Endodermal cell (in vitro differentiated cells): Measurements from ENCODE around the gene ASPN. TPM values are rescaled to one million over a fixed set of nuclear protein-coding genes. Genes with fewer than 3 reads are reported as not detected.

Source experiments
- DNase-seq: peaks from one replicate; pipeline ENCODE4 v3.0.0-alpha.2; 2017
- H3K27ac ChIP-seq: 2 replicates; pipeline ENCODE4 v1.5.1; 2013; ENCODE audit warnings: mild to moderate bottlenecking, low read depth, low read length, moderate library complexity
- H3K27me3 ChIP-seq: 2 replicates; pipeline ENCODE4 v1.6.1; 2013; ENCODE audit warnings: mild to moderate bottlenecking, low read length, moderate library complexity; ENCODE audit not compliant: insufficient read depth, control insufficient read depth, poor library complexity, severe bottlenecking
- H3K36me3 ChIP-seq: 2 replicates; pipeline ENCODE4 v1.7.0; 2013; ENCODE audit warnings: mild to moderate bottlenecking, low read length, moderate library complexity; ENCODE audit not compliant: control insufficient read depth, insufficient read depth
- H3K4me1 ChIP-seq: one replicate; pipeline ENCODE4 v1.7.0; 2013; ENCODE audit warnings: low read length; ENCODE audit not compliant: control insufficient read depth, insufficient read depth
- H3K4me3 ChIP-seq: 2 replicates; pipeline ENCODE4 v1.5.1; 2013; ENCODE audit warnings: mild to moderate bottlenecking, low read length, moderate library complexity
- H3K9ac ChIP-seq: 2 replicates; pipeline ENCODE4 v1.6.1; 2013; ENCODE audit warnings: mild to moderate bottlenecking, low read length, moderate library complexity; ENCODE audit not compliant: poor library complexity, severe bottlenecking; ENCODE audit errors: extremely low read depth
- H3K9me3 ChIP-seq: 2 replicates; pipeline ENCODE4 v1.6.1; 2013; ENCODE audit warnings: mild to moderate bottlenecking, low read length, moderate library complexity; ENCODE audit not compliant: control insufficient read depth
- H3K27ac Mint-ChIP-seq: 2 replicates; pipeline ENCODE4 v1.8.0; 2020; ENCODE audit warnings: mixed read lengths
- H3K27me3 Mint-ChIP-seq: 2 replicates; pipeline ENCODE4 v1.8.0; 2021; ENCODE audit warnings: mild to moderate bottlenecking, mixed read lengths; ENCODE audit not compliant: insufficient read depth
- H3K36me3 Mint-ChIP-seq: 2 replicates; pipeline ENCODE4 v1.8.0; 2020; ENCODE audit warnings: low read depth, mixed read lengths
- H3K4me1 Mint-ChIP-seq: 2 replicates; pipeline ENCODE4 v1.8.0; 2020; ENCODE audit warnings: mixed read lengths
- H3K4me3 Mint-ChIP-seq: 2 replicates; pipeline ENCODE4 v1.8.0; 2020; ENCODE audit warnings: mild to moderate bottlenecking, moderate library complexity, mixed read lengths
- H3K9me3 Mint-ChIP-seq: 2 replicates; pipeline ENCODE4 v1.8.0; 2020; ENCODE audit warnings: mild to moderate bottlenecking, mixed read lengths
- WGBS, 2 experiments: methylation state at CpG; one replicate each; pipeline versions ENCODE4 v1.1.5 to v1.1.7; 2013; ENCODE audit warnings: missing lambda C conversion rate in 2 of 2, mixed read lengths in 1 of 2; ENCODE audit not compliant: insufficient coverage in 1 of 2, insufficient read length in 1 of 2; 5-methylcytosine and 5-hydroxymethylcytosine counted together
- microRNA-seq: library from miRNA; unstranded; fragments of <30 nt; microRNA quantifications from one replicate; pipeline ENCODE4 v1.2.0, GENCODE V29; 2020; ENCODE audit warnings: borderline microRNAs expressed
- total RNA-seq, 2 donors: library from RNA; stranded (reverse); fragmentation: NEBNext Ultra II Directional in 1 of 2; extraction: Animal tissue kit (Norgen Biotek cat#: 25700) in 1 of 2; gene quantifications; 2 replicates in 1 of 2; 3 replicates in 1 of 2; pipeline ENCODE4 v1.2.1, GENCODE V29; 2021
- TF ChIP-seq, protein P1 (sequence below): fragments of 200-600 bp; sonication (generic); conservative IDR thresholded peaks from 2 replicates; pipeline ENCODE4 v1.5.0; 2021; ENCODE audit warnings: antibody characterized with exemption, mild to moderate bottlenecking

Gene ASPN
- total RNA-seq, 2 donors from 2014 or later: not detected

GRCh38 chr9:92406477-92406876 lies 75.8 kb downstream of the ASPN start:
- H3K4me3 ChIP-seq: no peak overlapping the region
- WGBS, 2 experiments: 90 to 100% methylated on average over 1 to 3 of the region's 3 CpGs
- no peaks in the 10 kb centered on the region for H3K27me3 Mint-ChIP-seq

More at GRCh38 chr9:92406477-92406876, 75.8 kb downstream of the ASPN start:
- Histone ChIP-seq H3K36me3 (no peaks in the 10 kb centered on the region), H3K27me3 (no peaks in the 10 kb centered on the region), H3K27ac (no peak overlapping the region), H3K9me3 (no peaks in the 10 kb centered on the region), H3K4me1 (no peaks in the 10 kb centered on the region), H3K9ac (no peak overlapping the region)
- Mint-ChIP-seq H3K4me3 (no peak overlapping the region), H3K4me1 (no peaks in the 10 kb centered on the region), H3K27ac (no peak overlapping the region), H3K36me3 (no peaks in the 10 kb centered on the region), H3K9me3 (no peaks in the 10 kb centered on the region)
- TF ChIP-seq, protein P1, sequence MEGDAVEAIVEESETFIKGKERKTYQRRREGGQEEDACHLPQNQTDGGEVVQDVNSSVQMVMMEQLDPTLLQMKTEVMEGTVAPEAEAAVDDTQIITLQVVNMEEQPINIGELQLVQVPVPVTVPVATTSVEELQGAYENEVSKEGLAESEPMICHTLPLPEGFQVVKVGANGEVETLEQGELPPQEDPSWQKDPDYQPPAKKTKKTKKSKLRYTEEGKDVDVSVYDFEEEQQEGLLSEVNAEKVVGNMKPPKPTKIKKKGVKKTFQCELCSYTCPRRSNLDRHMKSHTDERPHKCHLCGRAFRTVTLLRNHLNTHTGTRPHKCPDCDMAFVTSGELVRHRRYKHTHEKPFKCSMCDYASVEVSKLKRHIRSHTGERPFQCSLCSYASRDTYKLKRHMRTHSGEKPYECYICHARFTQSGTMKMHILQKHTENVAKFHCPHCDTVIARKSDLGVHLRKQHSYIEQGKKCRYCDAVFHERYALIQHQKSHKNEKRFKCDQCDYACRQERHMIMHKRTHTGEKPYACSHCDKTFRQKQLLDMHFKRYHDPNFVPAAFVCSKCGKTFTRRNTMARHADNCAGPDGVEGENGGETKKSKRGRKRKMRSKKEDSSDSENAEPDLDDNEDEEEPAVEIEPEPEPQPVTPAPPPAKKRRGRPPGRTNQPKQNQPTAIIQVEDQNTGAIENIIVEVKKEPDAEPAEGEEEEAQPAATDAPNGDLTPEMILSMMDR: no peak
- DNase-seq: no peak

Small RNA genes within 50 kb of the gene (microRNA-seq; reads per million reads assigned to microRNA genes)
- gene MIR4670: not detected

Other genes starting within 250 kb of the ASPN start
- 100 to 1,000 TPM; 170 to 173 TPM for gene IARS1, start 188.8 kb downstream of the ASPN start, total RNA-seq
- gene NOL8, start 157.2 kb downstream of the ASPN start, total RNA-seq: 10 to 100 TPM; 30.0 to 31.7 TPM
- gene CENPP, start 156.6 kb downstream of the ASPN start, total RNA-seq: 1 to 10 TPM; 8.2 to 9.2 TPM
- not detected for gene OGN, start 77.9 kb downstream of the ASPN start, total RNA-seq
- not detected for gene OMD, start 58.0 kb downstream of the ASPN start, total RNA-seq
- 1 to 10 TPM; 1.8 to 3.2 TPM for gene ECM2, start 53.5 kb upstream of the ASPN start, total RNA-seq
- gene IPPK, start 187.6 kb upstream of the ASPN start, total RNA-seq: 1 to 10 TPM; 9.3 TPM